SIG-M5 treated with dmso at 0.1 percent for 504 hours (cell line): ENCODE data around the gene NCMAP.
"Not testable (repeated sequence)": the region's sequence is repeated elsewhere in the genome, so short reads cannot be mapped to it uniquely, and the experiment has no call there.

Source experiments
- DNase-seq: peaks from one replicate; lab custom pipeline; 2025; ENCODE audit not compliant: unreplicated experiment; lab: John Stamatoyannopoulos, UW

Gene NCMAP

GRCh38 chr1:24541711-24542346 is 14.1 kb upstream of the NCMAP start:
- no peak for DNase-seq

- no peak for DNase-seq
Observed at GRCh38 chr1:24544239-24544638, 11.6 kb upstream of the NCMAP start.

GRCh38 chr1:24545662-24546061 is 10.2 kb upstream of the NCMAP start:
- no peak for DNase-seq

GRCh38 chr1:24547195-24547594 is 8.7 kb upstream of the NCMAP start:
- no peak for DNase-seq

- DNase-seq: no peak
Observed at GRCh38 chr1:24548070-24548469, 7.8 kb upstream of the NCMAP start.

- not testable (repeated sequence) for DNase-seq
Observed at GRCh38 chr1:24549210-24549609, 6.7 kb upstream of the NCMAP start.

GRCh38 chr1:24551290-24551959 is 4.5 kb upstream of the NCMAP start:
- DNase-seq: no peak

GRCh38 chr1:24551960-24552571 is 3.8 kb upstream of the NCMAP start:
- no peak for DNase-seq

GRCh38 chr1:24553931-24554330 is 2.0 kb upstream of the NCMAP start:
- DNase-seq: no peak

GRCh38 chr1:24554714-24555113 is 1.2 kb upstream of the NCMAP start:
- DNase-seq: no peak

- no peak for DNase-seq
Observed at GRCh38 chr1:24556414-24556795, 518 bp downstream of the NCMAP start.

GRCh38 chr1:24557220-24557619 is 1.3 kb downstream of the NCMAP start:
- DNase-seq: no peak

GRCh38 chr1:24557711-24558131 is 1.8 kb downstream of the NCMAP start:
- no peak for DNase-seq

- no peak for DNase-seq
Observed at GRCh38 chr1:24558455-24558854, 2.6 kb downstream of the NCMAP start.

GRCh38 chr1:24558902-24559791 is 3.3 kb downstream of the NCMAP start:
- DNase-seq: no peak

- no peak for DNase-seq
Observed at GRCh38 chr1:24560361-24560760, 4.5 kb downstream of the NCMAP start.

GRCh38 chr1:24562625-24563024 is 6.7 kb downstream of the NCMAP start:
- DNase-seq: no peak

GRCh38 chr1:24564695-24565094 is 8.8 kb downstream of the NCMAP start:
- no peak for DNase-seq

- DNase-seq: no peak
Observed at GRCh38 chr1:24566236-24566867, 10.5 kb downstream of the NCMAP start.

GRCh38 chr1:24567792-24568388 is 12.0 kb downstream of the NCMAP start:
- DNase-seq: peak; percentile 49

- DNase-seq: no peak
Observed at GRCh38 chr1:24568475-24568874, 12.6 kb downstream of the NCMAP start.
